ENCODE data around the gene CHST11.
"Not testable (repeated sequence)": the region's sequence is repeated elsewhere in the genome, so short reads cannot be mapped to it uniquely, and the experiment has no call there.

The CHST11 gene

GRCh38 chr12:104604995-104605675 lies 148.4 kb downstream of the CHST11 start:
- Histone ChIP-seq H3K4me1 (ENCODE audit: control insufficient read depth in 2 of 2, insufficient read depth in 2 of 2, low read length in 2 of 2) (peaks cover 4 to 9% of the 10 kb centered on the region in 2 donors), H3K27me3 (ENCODE audit: control insufficient read depth in 2 of 2, insufficient read depth in 2 of 2, low read length in 2 of 2) (no peaks in the 10 kb centered on the region), H3K9ac (ENCODE audit: low read depth in 1 of 2, low read length in 2 of 2) (no peak overlapping the region), H3K9me3 (ENCODE audit: control insufficient read depth in 2 of 2, low read length in 2 of 2) (no peaks in the 10 kb centered on the region), H3K4me3 (ENCODE audit: low read length in 2 of 2) (no peak overlapping the region), H3K36me3 (ENCODE audit: control insufficient read depth in 2 of 2, insufficient read depth in 2 of 2, low read length in 2 of 2) (no peaks in the 10 kb centered on the region), H3K27ac (ENCODE audit: low read depth in 2 of 2, low read length in 2 of 2) (peak overlapping the region in 1 of 2 donors; percentile 60)

GRCh38 chr12:104605685-104606084 lies 148.9 kb downstream of the CHST11 start:
- no peaks in the 10 kb centered on the region for H3K27me3 ChIP-seq (ENCODE audit: control insufficient read depth in 2 of 2, insufficient read depth in 2 of 2, low read length in 2 of 2)
- peaks cover 4 to 9% of the 10 kb centered on the region in 2 donors for H3K4me1 ChIP-seq (ENCODE audit: control insufficient read depth in 2 of 2, insufficient read depth in 2 of 2, low read length in 2 of 2)
- no peaks in the 10 kb centered on the region for H3K36me3 ChIP-seq (ENCODE audit: control insufficient read depth in 2 of 2, insufficient read depth in 2 of 2, low read length in 2 of 2)
- H3K27ac ChIP-seq (ENCODE audit: low read depth in 2 of 2, low read length in 2 of 2), result no peak overlapping the region
- no peaks in the 10 kb centered on the region for H3K9me3 ChIP-seq (ENCODE audit: control insufficient read depth in 2 of 2, low read length in 2 of 2)
- no peak overlapping the region for H3K9ac ChIP-seq (ENCODE audit: low read depth in 1 of 2, low read length in 2 of 2)
- H3K4me3 ChIP-seq (ENCODE audit: low read length in 2 of 2), result no peak overlapping the region

GRCh38 chr12:104608998-104609397 lies 152.2 kb downstream of the CHST11 start:
- Histone ChIP-seq H3K9ac (ENCODE audit: low read depth in 1 of 2, low read length in 2 of 2) (no peak overlapping the region), H3K36me3 (ENCODE audit: control insufficient read depth in 2 of 2, insufficient read depth in 2 of 2, low read length in 2 of 2) (no peaks in the 10 kb centered on the region), H3K9me3 (ENCODE audit: control insufficient read depth in 2 of 2, low read length in 2 of 2) (no peaks in the 10 kb centered on the region), H3K27ac (ENCODE audit: low read depth in 2 of 2, low read length in 2 of 2) (no peak overlapping the region), H3K4me3 (ENCODE audit: low read length in 2 of 2) (no peak overlapping the region), H3K27me3 (ENCODE audit: control insufficient read depth in 2 of 2, insufficient read depth in 2 of 2, low read length in 2 of 2) (no peaks in the 10 kb centered on the region), H3K4me1 (ENCODE audit: control insufficient read depth in 2 of 2, insufficient read depth in 2 of 2, low read length in 2 of 2) (peaks cover 2 to 5% of the 10 kb centered on the region in 2 donors)

- no peak overlapping the region for H3K9ac ChIP-seq (ENCODE audit: low read depth in 1 of 2, low read length in 2 of 2)
- H3K27ac ChIP-seq (ENCODE audit: low read depth in 2 of 2, low read length in 2 of 2), result no peak overlapping the region
- H3K4me3 ChIP-seq (ENCODE audit: low read length in 2 of 2), result no peak overlapping the region
- peaks cover under 1 to 2% of the 10 kb centered on the region in 2 donors for H3K4me1 ChIP-seq (ENCODE audit: control insufficient read depth in 2 of 2, insufficient read depth in 2 of 2, low read length in 2 of 2)
- H3K27me3 ChIP-seq (ENCODE audit: control insufficient read depth in 2 of 2, insufficient read depth in 2 of 2, low read length in 2 of 2), result no peaks in the 10 kb centered on the region
- no peaks in the 10 kb centered on the region for H3K36me3 ChIP-seq (ENCODE audit: control insufficient read depth in 2 of 2, insufficient read depth in 2 of 2, low read length in 2 of 2)
- no peaks in the 10 kb centered on the region for H3K9me3 ChIP-seq (ENCODE audit: control insufficient read depth in 2 of 2, low read length in 2 of 2)
These were observed 152.7 kb downstream of the CHST11 start for GRCh38 chr12:104609445-104609844.

- no peaks in the 10 kb centered on the region for H3K4me1 ChIP-seq (ENCODE audit: control insufficient read depth in 2 of 2, insufficient read depth in 2 of 2, low read length in 2 of 2)
- H3K27me3 ChIP-seq (ENCODE audit: control insufficient read depth in 2 of 2, insufficient read depth in 2 of 2, low read length in 2 of 2), result no peaks in the 10 kb centered on the region
- H3K27ac ChIP-seq (ENCODE audit: low read depth in 2 of 2, low read length in 2 of 2), result no peak overlapping the region
- no peaks in the 10 kb centered on the region for H3K36me3 ChIP-seq (ENCODE audit: control insufficient read depth in 2 of 2, insufficient read depth in 2 of 2, low read length in 2 of 2)
- H3K9ac ChIP-seq (ENCODE audit: low read depth in 1 of 2, low read length in 2 of 2), result no peak overlapping the region
- H3K9me3 ChIP-seq (ENCODE audit: control insufficient read depth in 2 of 2, low read length in 2 of 2), result no peaks in the 10 kb centered on the region
- no peak overlapping the region for H3K4me3 ChIP-seq (ENCODE audit: low read length in 2 of 2)
These were observed 153.9 kb downstream of the CHST11 start for GRCh38 chr12:104610513-104611235.

GRCh38 chr12:104611671-104612070 lies 154.9 kb downstream of the CHST11 start:
- no peaks in the 10 kb centered on the region for H3K27me3 ChIP-seq (ENCODE audit: control insufficient read depth in 2 of 2, insufficient read depth in 2 of 2, low read length in 2 of 2)
- no peaks in the 10 kb centered on the region for H3K36me3 ChIP-seq (ENCODE audit: control insufficient read depth in 2 of 2, insufficient read depth in 2 of 2, low read length in 2 of 2)
- H3K9ac ChIP-seq (ENCODE audit: low read depth in 1 of 2, low read length in 2 of 2), result no peak overlapping the region
- H3K4me1 ChIP-seq (ENCODE audit: control insufficient read depth in 2 of 2, insufficient read depth in 2 of 2, low read length in 2 of 2), result no peaks in the 10 kb centered on the region
- H3K9me3 ChIP-seq (ENCODE audit: control insufficient read depth in 2 of 2, low read length in 2 of 2), result no peaks in the 10 kb centered on the region
- H3K4me3 ChIP-seq (ENCODE audit: low read length in 2 of 2), result no peak overlapping the region
- H3K27ac ChIP-seq (ENCODE audit: low read depth in 2 of 2, low read length in 2 of 2), result no peak overlapping the region

- H3K4me1 ChIP-seq (ENCODE audit: control insufficient read depth in 2 of 2, insufficient read depth in 2 of 2, low read length in 2 of 2); H3K27ac ChIP-seq (ENCODE audit: low read depth in 2 of 2, low read length in 2 of 2); H3K9me3 ChIP-seq (ENCODE audit: control insufficient read depth in 2 of 2, low read length in 2 of 2); H3K4me3 ChIP-seq (ENCODE audit: low read length in 2 of 2); H3K27me3 ChIP-seq (ENCODE audit: control insufficient read depth in 2 of 2, insufficient read depth in 2 of 2, low read length in 2 of 2); H3K9ac ChIP-seq (ENCODE audit: low read depth in 1 of 2, low read length in 2 of 2); H3K36me3 ChIP-seq (ENCODE audit: control insufficient read depth in 2 of 2, insufficient read depth in 2 of 2, low read length in 2 of 2): not testable (repeated sequence)
These were observed 156.6 kb downstream of the CHST11 start for GRCh38 chr12:104613372-104613771.

- Histone ChIP-seq H3K27ac (ENCODE audit: low read depth in 2 of 2, low read length in 2 of 2) (peak overlapping the region in 1 of 2 donors; percentile 48), H3K4me1 (ENCODE audit: control insufficient read depth in 2 of 2, insufficient read depth in 2 of 2, low read length in 2 of 2) (no peaks in the 10 kb centered on the region), H3K36me3 (ENCODE audit: control insufficient read depth in 2 of 2, insufficient read depth in 2 of 2, low read length in 2 of 2) (no peaks in the 10 kb centered on the region), H3K9ac (ENCODE audit: low read depth in 1 of 2, low read length in 2 of 2) (no peak overlapping the region), H3K27me3 (ENCODE audit: control insufficient read depth in 2 of 2, insufficient read depth in 2 of 2, low read length in 2 of 2) (no peaks in the 10 kb centered on the region), H3K9me3 (ENCODE audit: control insufficient read depth in 2 of 2, low read length in 2 of 2) (no peaks in the 10 kb centered on the region), H3K4me3 (ENCODE audit: low read length in 2 of 2) (no peak overlapping the region)
These were observed 158.4 kb downstream of the CHST11 start for GRCh38 chr12:104615048-104615561.

GRCh38 chr12:104618691-104619090 lies 161.9 kb downstream of the CHST11 start:
- H3K27ac ChIP-seq (ENCODE audit: low read depth in 2 of 2, low read length in 2 of 2), result no peak overlapping the region
- no peaks in the 10 kb centered on the region for H3K36me3 ChIP-seq (ENCODE audit: control insufficient read depth in 2 of 2, insufficient read depth in 2 of 2, low read length in 2 of 2)
- H3K27me3 ChIP-seq (ENCODE audit: control insufficient read depth in 2 of 2, insufficient read depth in 2 of 2, low read length in 2 of 2), result no peaks in the 10 kb centered on the region
- H3K9me3 ChIP-seq (ENCODE audit: control insufficient read depth in 2 of 2, low read length in 2 of 2), result no peaks in the 10 kb centered on the region
- no peak overlapping the region for H3K9ac ChIP-seq (ENCODE audit: low read depth in 1 of 2, low read length in 2 of 2)
- no peaks in the 10 kb centered on the region for H3K4me1 ChIP-seq (ENCODE audit: control insufficient read depth in 2 of 2, insufficient read depth in 2 of 2, low read length in 2 of 2)
- H3K4me3 ChIP-seq (ENCODE audit: low read length in 2 of 2), result no peak overlapping the region

GRCh38 chr12:104619305-104619704 lies 162.6 kb downstream of the CHST11 start:
- Histone ChIP-seq H3K36me3 (ENCODE audit: control insufficient read depth in 2 of 2, insufficient read depth in 2 of 2, low read length in 2 of 2) (no peaks in the 10 kb centered on the region), H3K4me1 (ENCODE audit: control insufficient read depth in 2 of 2, insufficient read depth in 2 of 2, low read length in 2 of 2) (no peaks in the 10 kb centered on the region), H3K9me3 (ENCODE audit: control insufficient read depth in 2 of 2, low read length in 2 of 2) (no peaks in the 10 kb centered on the region), H3K27ac (ENCODE audit: low read depth in 2 of 2, low read length in 2 of 2) (no peak overlapping the region), H3K9ac (ENCODE audit: low read depth in 1 of 2, low read length in 2 of 2) (no peak overlapping the region), H3K27me3 (ENCODE audit: control insufficient read depth in 2 of 2, insufficient read depth in 2 of 2, low read length in 2 of 2) (no peaks in the 10 kb centered on the region), H3K4me3 (ENCODE audit: low read length in 2 of 2) (no peak overlapping the region)
